A549 (cell line): Measurements from ENCODE around the gene PHKB. TPM values are rescaled to one million over a fixed set of nuclear protein-coding genes. Genes with fewer than 3 reads are reported as not detected.

Experiments
- ATAC-seq, 2 experiments: fragments of 200-7000 bp in 1 of 2; fragments of >200 bp in 1 of 2; cut with Nextera tagmentation in 1 of 2; cut with Tn5 transposase in 1 of 2; 3 replicates each; pipeline versions ENCODE4 v1.8.0 to v1.9.1; 2018 to 2020; ENCODE audit warnings: mild to moderate bottlenecking in 1 of 2, moderate library complexity in 1 of 2
- CTCF ChIA-PET: fragments of 300-600 bp; sonication (Branson Sonifier 250); formaldehyde crosslinking; extraction: SDS; loops from one replicate; lab custom pipeline; 2021; ENCODE audit warnings: antibody characterized with exemption, inconsistent platforms; lab: Yijun Ruan, JAX
- POLR2A ChIA-PET: fragments of 350-600 bp; formaldehyde crosslinking; extraction: SDS; loops from one replicate; lab custom pipeline; 2021; ENCODE audit warnings: antibody characterized with exemption, inconsistent platforms; lab: Yijun Ruan, JAX
- DNase-seq, 2 experiments: peaks; one replicate each; pipeline versions ENCODE4 v3.0.0 to v3.0.0-alpha.2; 2011 to 2016; ENCODE audit warnings: low read depth in 1 of 2, low spot score in 1 of 2
- FAIRE-seq: peaks from 2 replicates; lab custom pipeline; 2011; peaks lifted over from hg19 to GRCh38; lab: Jason Lieb, UNC
- H3K27ac ChIP-seq, 2 experiments: fragments of >200 bp; sonication (Bioruptor Twin); formaldehyde crosslinking; 3 replicates each; pipeline ENCODE4 v1.5.1; 2016 to 2017
- H3K4me1 ChIP-seq: fragments of >200 bp; sonication (Bioruptor Twin); formaldehyde crosslinking; 3 replicates; pipeline ENCODE4 v1.6.1; 2016
- H3K4me2 ChIP-seq: fragments of >200 bp; sonication (Bioruptor Twin); formaldehyde crosslinking; 3 replicates; pipeline ENCODE4 v1.6.1; 2016
- H3K4me3 ChIP-seq: fragments of >200 bp; sonication (Bioruptor Twin); formaldehyde crosslinking; 3 replicates; pipeline ENCODE4 v1.5.1; 2016
- H3K9me3 ChIP-seq: fragments of >200 bp; sonication (Bioruptor Twin); formaldehyde crosslinking; 3 replicates; pipeline ENCODE4 v1.6.1; 2016
- ATOH8 ChIP-seq: fragments of 250-450 bp; sonication (Bioruptor Pico); IDR thresholded peaks from 2 replicates; pipeline ENCODE4 v1.5.0; 2020; ENCODE audit warnings: low read depth, mild to moderate bottlenecking, moderate library complexity
- CEBPB ChIP-seq, 2 experiments: fragments of >200 bp in 1 of 2; sonication (Bioruptor Twin) in 1 of 2; formaldehyde crosslinking in 1 of 2; IDR thresholded peaks; 2 replicates each; pipeline ENCODE4 v1.6.1; 2012 to 2016
- CHD4 ChIP-seq: fragments of 200-600 bp; sonication (generic); IDR thresholded peaks from 2 replicates; pipeline ENCODE4 v1.6.1; 2016; ENCODE audit warnings: antibody characterized with exemption, mild to moderate bottlenecking, borderline replicate concordance
- E2F6 ChIP-seq: IDR thresholded peaks from 2 replicates; pipeline ENCODE4 v1.6.1; 2012; ENCODE audit warnings: low read depth, borderline replicate concordance
- EHF ChIP-seq: fragments of 250-450 bp; sonication (Bioruptor Pico); IDR thresholded peaks from 2 replicates; pipeline ENCODE4 v1.5.0; 2020; ENCODE audit warnings: mild to moderate bottlenecking
- FOSB ChIP-seq: fragments of 250-450 bp; sonication (Bioruptor Pico); IDR thresholded peaks from 2 replicates; pipeline ENCODE4 v1.5.0; 2020; ENCODE audit warnings: mild to moderate bottlenecking, moderate library complexity
- FOSL2 ChIP-seq, 2 experiments: fragments of 450-650 bp in 1 of 2; fragments of >200 bp in 1 of 2; sonication (Bioruptor Twin) in 1 of 2; formaldehyde crosslinking; IDR thresholded peaks; 2 replicates each; pipeline versions ENCODE4 v1.5.0 to v1.6.1; 2016 to 2020; ENCODE audit warnings: mild to moderate bottlenecking in 1 of 2, moderate library complexity in 1 of 2
- FOXS1 ChIP-seq: fragments of 250-450 bp; sonication (Bioruptor Pico); IDR thresholded peaks from 2 replicates; pipeline ENCODE4 v1.5.0; 2020; ENCODE audit warnings: mild to moderate bottlenecking, moderate library complexity
- GATA3 ChIP-seq: IDR thresholded peaks from 2 replicates; pipeline ENCODE4 v1.6.1; 2012; ENCODE audit warnings: borderline replicate concordance
- HDAC2 ChIP-seq: fragments of 200-600 bp; sonication (generic); IDR thresholded peaks from 2 replicates; pipeline ENCODE4 v1.6.1; 2016
- HES2 ChIP-seq: fragments of >200 bp; sonication (Bioruptor Twin); formaldehyde crosslinking; IDR thresholded peaks from 2 replicates; pipeline ENCODE4 v1.6.1; 2016
- HOXA7 ChIP-seq: fragments of 250-450 bp; sonication (Bioruptor Pico); IDR thresholded peaks from 2 replicates; pipeline ENCODE4 v1.5.0; 2020; ENCODE audit warnings: mild to moderate bottlenecking, moderate library complexity
- HOXB13 ChIP-seq: fragments of 250-450 bp; sonication (Bioruptor Pico); IDR thresholded peaks from 2 replicates; pipeline ENCODE4 v1.5.0; 2020; ENCODE audit warnings: low read depth, mild to moderate bottlenecking, moderate library complexity
- HOXB5 ChIP-seq: fragments of 250-450 bp; sonication (Bioruptor Pico); IDR thresholded peaks from 2 replicates; pipeline ENCODE4 v1.5.0; 2020; ENCODE audit warnings: mild to moderate bottlenecking, moderate library complexity
- JUN ChIP-seq, 2 experiments: fragments of >200 bp; sonication (Bioruptor Twin); formaldehyde crosslinking; IDR thresholded peaks; 2 replicates in 1 of 2; 3 replicates in 1 of 2; pipeline ENCODE4 v1.6.1; 2016 to 2017
- JUNB ChIP-seq: fragments of >200 bp; sonication (Bioruptor Twin); formaldehyde crosslinking; IDR thresholded peaks from 2 replicates; pipeline ENCODE4 v1.6.1; 2016
- MAX ChIP-seq: IDR thresholded peaks from 2 replicates; pipeline ENCODE4 v1.6.1; 2012
- RARB ChIP-seq: fragments of 250-450 bp; sonication (Bioruptor Pico); IDR thresholded peaks from 2 replicates; pipeline ENCODE4 v1.8.0; 2021; ENCODE audit warnings: mild to moderate bottlenecking, moderate library complexity
- REST ChIP-seq: fragments of 200-600 bp; sonication (generic); IDR thresholded peaks from 2 replicates; pipeline ENCODE4 v1.6.1; 2016; ENCODE audit warnings: antibody characterized with exemption, mild to moderate bottlenecking, moderate library complexity
- SMC3 ChIP-seq: fragments of >200 bp; sonication (Bioruptor Twin); formaldehyde crosslinking; IDR thresholded peaks from 3 replicates; pipeline ENCODE4 v1.6.1; 2018; ENCODE audit warnings: inconsistent platforms
- TP53 ChIP-seq: fragments of 250-450 bp; sonication (Bioruptor Pico); IDR thresholded peaks from 2 replicates; pipeline ENCODE4 v1.5.0; 2021; ENCODE audit warnings: mild to moderate bottlenecking, moderate library complexity
- USF2 ChIP-seq: fragments of 450-650 bp; IDR thresholded peaks from 2 replicates; pipeline ENCODE4 v1.6.1; 2014; ENCODE audit warnings: antibody characterized with exemption
- ZC3H11A ChIP-seq: fragments of 450-650 bp; IDR thresholded peaks from 2 replicates; pipeline ENCODE4 v1.6.1; 2014; ENCODE audit warnings: antibody characterized with exemption, mild to moderate bottlenecking
- ZFP36 ChIP-seq: fragments of 450-650 bp; IDR thresholded peaks from 2 replicates; pipeline ENCODE4 v1.6.1; 2014; ENCODE audit warnings: borderline replicate concordance; ENCODE audit not compliant: partially characterized antibody
- ZNF302 ChIP-seq: fragments of 250-450 bp; sonication (Bioruptor Pico); IDR thresholded peaks from 2 replicates; pipeline ENCODE4 v1.9.0; 2021; ENCODE audit warnings: inconsistent platforms, mild to moderate bottlenecking, moderate library complexity
- ZSCAN20 ChIP-seq: fragments of 250-450 bp; sonication (Bioruptor Pico); IDR thresholded peaks from 2 replicates; pipeline ENCODE4 v1.8.0; 2022; ENCODE audit warnings: mild to moderate bottlenecking, moderate library complexity
- WGBS: methylation state at CpG from one replicate; pipeline ENCODE4 v1.1.6; 2017; ENCODE audit errors: missing lambda C conversion rate; 5-methylcytosine and 5-hydroxymethylcytosine counted together
- polyA plus RNA-seq, 4 experiments: library from polyadenylated mRNA; depleted of rRNA in 3 of 4; stranded (reverse); fragments of >200 nt; fragmentation: RNase III in 1 of 4; extraction: RNeasy Plus Mini Kit Qiagen cat#74134 plus additional on column Dnase treatment in 1 of 4; gene quantifications; 2 replicates in 3 of 4; 3 replicates in 1 of 4; pipeline ENCODE4 v1.2.3, GENCODE V29; 2011 to 2017

PHKB gene
- polyA plus RNA-seq, 2 of the 4 experiments (the other 2 are of a cell fraction) = 33.2 to 96.8 TPM

- Histone ChIP-seq H3K9me3 (no peaks in the 10 kb centered on the region), H3K4me3 (no peak overlapping the region), H3K4me2 (no peak overlapping the region), H3K4me1 (no peaks in the 10 kb centered on the region), H3K27ac (no peak overlapping the region)
- DNase-seq (no peak), FAIRE-seq (no peak), ATAC-seq (no peak)
- ChIA-PET CTCF (interaction anchor here (1.1 kb wide), 1 partner anchor 10 kb away, joined by 4 read pairs; no protein-coding TSS in a partner anchor), POLR2A (no interaction called here)
- TF ChIP-seq RARB (CRISPR knock-in tag) (no peak), SMC3 (no peak)
- 94% methylated on average over 6 of the region's 6 CpGs for WGBS
Observed at GRCh38 chr16:47627085-47627639, 166.0 kb downstream of the PHKB start.

GRCh38 chr16:47627721-47628120, 166.6 kb downstream of the PHKB start:
- ATAC-seq (no peak), DNase-seq (no peak), FAIRE-seq (no peak)
- Histone ChIP-seq H3K4me2 (no peak overlapping the region), H3K4me1 (no peaks in the 10 kb centered on the region), H3K4me3 (no peak overlapping the region), H3K9me3 (no peaks in the 10 kb centered on the region), H3K27ac (no peak overlapping the region)
- POLR2A ChIA-PET = no interaction called here
- no peak for TF ChIP-seq FOXS1 (CRISPR knock-in tag)
- TF ChIP-seq HDAC2 = no peak
- TF ChIP-seq CHD4 = no peak
- no peak for TF ChIP-seq TP53 (CRISPR knock-in tag)
- TF ChIP-seq FOSB (CRISPR knock-in tag) = no peak
- no peak for TF ChIP-seq ZC3H11A
- no peak for TF ChIP-seq HOXB13 (CRISPR knock-in tag)
- TF ChIP-seq ZSCAN20 (CRISPR knock-in tag) = no peak
- TF ChIP-seq MAX = no peak
- TF ChIP-seq USF2 = no peak
- TF ChIP-seq ZNF302 (CRISPR knock-in tag) = no peak
- no peak for TF ChIP-seq ATOH8
- no peak for TF ChIP-seq EHF (CRISPR knock-in tag)
- no peak for TF ChIP-seq HOXA7 (CRISPR knock-in tag)
- no peak for TF ChIP-seq E2F6
- CTCF ChIA-PET = interaction anchor here (1.1 kb wide), 1 partner anchor 9 kb away, joined by 4 read pairs; no protein-coding TSS in a partner anchor

- ATAC-seq (no peak), DNase-seq (no peak), FAIRE-seq (no peak)
- ChIA-PET CTCF (no interaction called here), POLR2A (no interaction called here)
- H3K9me3 ChIP-seq = no peaks in the 10 kb centered on the region
- WGBS = 93% methylated on average over 5 of the region's 5 CpGs
- no peak overlapping the region for H3K27ac ChIP-seq
- TF ChIP-seq HOXB5 = no peak
- no peak overlapping the region for H3K4me3 ChIP-seq
- H3K4me2 ChIP-seq = no peak overlapping the region
- H3K4me1 ChIP-seq = peaks cover 7% of the 10 kb centered on the region; the same call in 2 of the 3 replicates
Observed at GRCh38 chr16:47631131-47631530, 170.0 kb downstream of the PHKB start.

- FAIRE-seq = no peak
- H3K27ac ChIP-seq = no peak overlapping the region
- ATAC-seq = peak in 1 of 2 experiments; percentile 42; a peak in 2 of 6 replicates
- no peak overlapping the region for H3K4me3 ChIP-seq
- TF ChIP-seq REST (no peak), JUN (IDR thresholded peaks at IDR 0.05) (0 out of 5 replicates have a peak, but pooled peaks of 1 of the 2 experiments have one; percentile 26), HES2 (peak; percentile 23; the same call in 1 of the 2 replicates), JUNB (peak; percentile 45; the same call in 1 of the 2 replicates), FOSL2 (IDR thresholded peaks at IDR 0.05) (no peak), FOSL2 (CRISPR knock-in tag; IDR thresholded peaks at IDR 0.05) (peak; percentile 53), GATA3 (peak; percentile 57), ZFP36 (no peak), CEBPB (IDR thresholded peaks at IDR 0.05) (peak; percentile 79 to 84)
- POLR2A ChIA-PET = no interaction called here
- H3K9me3 ChIP-seq = no peaks in the 10 kb centered on the region
- peaks cover 7% of the 10 kb centered on the region; the same call in 2 of the 3 replicates for H3K4me1 ChIP-seq
- peak in 1 of 2 experiments; percentile 17 for DNase-seq
- H3K4me2 ChIP-seq = no peak overlapping the region
- WGBS = 96% methylated on average over 1 of the region's 1 CpG
- CTCF ChIA-PET = interaction anchor here (1.0 kb wide), 1 partner anchor 93 kb away, joined by 3 read pairs; no protein-coding TSS in a partner anchor
Observed at GRCh38 chr16:47634126-47634525, 173.0 kb downstream of the PHKB start.
